Neural cell (in vitro differentiated cells): ENCODE results near the gene DNAJC5. TPM values are rescaled to one million over a fixed set of nuclear protein-coding genes. Genes with fewer than 3 reads are reported as not detected.

Source experiments
- H2AFZ ChIP-seq: fragments of 200-600, 300-800 bp; sonication (generic), shearing (Covaris generic); 2 replicates; pipeline ENCODE4 v1.6.0; 2014; ENCODE audit warnings: low read depth, mild to moderate bottlenecking, antibody characterized with exemption, low read length, moderate library complexity
- H3F3A ChIP-seq: fragments of 200-600 bp; shearing (Covaris generic); 2 replicates; pipeline ENCODE4 v1.6.1; 2016; ENCODE audit warnings: mild to moderate bottlenecking, moderate library complexity, mixed read lengths, antibody characterized with exemption, low read length; ENCODE audit not compliant: insufficient read depth, poor library complexity, severe bottlenecking
- H3K27ac ChIP-seq: fragments of 200-600, 300-800 bp; sonication (generic), shearing (Covaris generic); 2 replicates; pipeline ENCODE4 v1.5.1; 2014; ENCODE audit warnings: mild to moderate bottlenecking, low read length, moderate library complexity
- H3K27me3 ChIP-seq: fragments of 300-800, 200-600 bp; sonication (generic), shearing (Covaris generic); 2 replicates; pipeline ENCODE4 v1.6.0; 2014; ENCODE audit warnings: mild to moderate bottlenecking, low read depth, low read length, moderate library complexity; ENCODE audit not compliant: insufficient read depth
- H3K36me3 ChIP-seq: fragments of 300-800, 200-600 bp; sonication (generic), shearing (Covaris generic); 2 replicates; pipeline ENCODE4 v1.5.1; 2014; ENCODE audit warnings: mild to moderate bottlenecking, antibody characterized with exemption, low read length, moderate library complexity; ENCODE audit not compliant: insufficient read depth
- H3K4me2 ChIP-seq: fragments of 300-800, 200-600 bp; sonication (generic), shearing (Covaris generic); 2 replicates; pipeline ENCODE4 v1.6.0; 2014; ENCODE audit warnings: mild to moderate bottlenecking, low read length
- H3K4me3 ChIP-seq: fragments of 300-800, 200-600 bp; sonication (generic), shearing (Covaris generic); 2 replicates; pipeline ENCODE4 v1.5.1; 2014; ENCODE audit warnings: mild to moderate bottlenecking, low read length, moderate library complexity
- H3K79me2 ChIP-seq: fragments of 200-600 bp; shearing (Covaris generic); replicated peaks from 2 replicates; pipeline ENCODE4 v1.6.0; 2014; ENCODE audit warnings: mild to moderate bottlenecking, low read length, moderate library complexity; ENCODE audit not compliant: insufficient read depth
- H3K9ac ChIP-seq: fragments of 300-800, 200-600 bp; sonication (generic), shearing (Covaris generic); 2 replicates; pipeline ENCODE4 v1.6.1; 2016; ENCODE audit warnings: mild to moderate bottlenecking, low read length, mixed read lengths
- H3K9me2 ChIP-seq: fragments of 200-600 bp; shearing (Covaris generic); 2 replicates; pipeline ENCODE4 v1.6.1; 2016; ENCODE audit warnings: mild to moderate bottlenecking, low read length, mixed read lengths; ENCODE audit not compliant: insufficient read depth
- H3K9me3 ChIP-seq: fragments of 200-600, 300-800 bp; sonication (generic), shearing (Covaris generic); 2 replicates; pipeline ENCODE4 v1.6.1; 2016; ENCODE audit warnings: mild to moderate bottlenecking, mixed run types, low read length, moderate library complexity, mixed read lengths
- H4K20me1 ChIP-seq: fragments of 200-600 bp; shearing (Covaris generic); 2 replicates; pipeline ENCODE4 v1.6.1; 2016; ENCODE audit warnings: mild to moderate bottlenecking, mixed run types; ENCODE audit not compliant: insufficient read depth
- CTCF ChIP-seq: fragments of 450-650 bp; IDR thresholded peaks from 2 replicates; pipeline ENCODE4 v1.5.1; 2014; ENCODE audit warnings: antibody characterized with exemption, mild to moderate bottlenecking, moderate library complexity; ENCODE audit not compliant: poor library complexity, severe bottlenecking
- EP300 ChIP-seq: fragments of 450-650 bp; conservative IDR thresholded peaks from 2 replicates; pipeline ENCODE4 v1.6.1; 2014; ENCODE audit warnings: antibody characterized with exemption, mild to moderate bottlenecking, moderate library complexity; ENCODE audit not compliant: poor library complexity, severe bottlenecking
- EZH2 ChIP-seq: fragments of 200-600, 300-800 bp; shearing (Covaris generic), sonication (generic); IDR thresholded peaks from 2 replicates; pipeline ENCODE4 v1.6.1; 2014; ENCODE audit warnings: antibody characterized with exemption, low read length, borderline replicate concordance, mild to moderate bottlenecking; ENCODE audit not compliant: insufficient read depth, poor library complexity, severe bottlenecking
- MXI1 ChIP-seq: fragments of 450-650 bp; conservative IDR thresholded peaks from 2 replicates; pipeline ENCODE4 v1.6.1; 2014; ENCODE audit warnings: antibody characterized with exemption, mild to moderate bottlenecking; ENCODE audit not compliant: poor library complexity, severe bottlenecking
- POLR2AphosphoS5 ChIP-seq: IDR thresholded peaks from 2 replicates; pipeline ENCODE4 v1.6.1; 2012
- RAD21 ChIP-seq: fragments of 450-650 bp; conservative IDR thresholded peaks from 2 replicates; pipeline ENCODE4 v1.6.1; 2014; ENCODE audit warnings: antibody characterized with exemption, mild to moderate bottlenecking, moderate library complexity
- REST ChIP-seq: IDR thresholded peaks from 2 replicates; pipeline ENCODE4 v1.6.1; 2012; ENCODE audit warnings: borderline replicate concordance
- SMC3 ChIP-seq: fragments of 450-650 bp; conservative IDR thresholded peaks from 2 replicates; pipeline ENCODE4 v1.6.1; 2014; ENCODE audit warnings: antibody characterized with exemption, mild to moderate bottlenecking, moderate library complexity; ENCODE audit not compliant: poor library complexity
- TAF1 ChIP-seq: IDR thresholded peaks from 2 replicates; pipeline ENCODE4 v1.6.1; 2012; ENCODE audit warnings: low read depth
- polyA plus RNA-seq: library from polyadenylated mRNA; depleted of rRNA; stranded (reverse); fragments of >200 nt; gene quantifications from 2 replicates; pipeline ENCODE4 v1.2.3, GENCODE V29; 2014

DNAJC5 gene
- polyA plus RNA-seq, 1 donor from 2014 or later = 82.8 TPM

- H3K79me2 ChIP-seq = no peaks in the 10 kb centered on the region
- no peaks in the 10 kb centered on the region for H3K36me3 ChIP-seq
- H4K20me1 ChIP-seq = no peaks in the 10 kb centered on the region
Measured at GRCh38 chr20:63886921-63887320, 8.0 kb upstream of the DNAJC5 start.

More at GRCh38 chr20:63886921-63887320, 8.0 kb upstream of the DNAJC5 start:
- no peak overlapping the region for H2AFZ ChIP-seq
- H3K4me2 ChIP-seq = no peak overlapping the region
- H3K9ac ChIP-seq = no peak overlapping the region
- H3F3A ChIP-seq = no peaks in the 10 kb centered on the region
- TF ChIP-seq CTCF (no peak), EZH2 (no peak), EP300 (no peak), POLR2AphosphoS5 (no peak), REST (no peak), TAF1 (no peak), RAD21 (no peak), SMC3 (no peak), MXI1 (no peak)
- no peak overlapping the region for H3K27ac ChIP-seq
- no peaks in the 10 kb centered on the region for H3K9me2 ChIP-seq
- H3K27me3 ChIP-seq = no peaks in the 10 kb centered on the region
- H3K4me3 ChIP-seq = no peak overlapping the region
- H3K9me3 ChIP-seq = no peaks in the 10 kb centered on the region
